Measurements from ENCODE around the gene DAZAP2. TPM values are rescaled to one million over a fixed set of nuclear protein-coding genes. Genes with fewer than 3 reads are reported as not detected.

DAZAP2 gene, protein sequence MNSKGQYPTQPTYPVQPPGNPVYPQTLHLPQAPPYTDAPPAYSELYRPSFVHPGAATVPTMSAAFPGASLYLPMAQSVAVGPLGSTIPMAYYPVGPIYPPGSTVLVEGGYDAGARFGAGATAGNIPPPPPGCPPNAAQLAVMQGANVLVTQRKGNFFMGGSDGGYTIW
- 120 and 130 TPM in 2 replicates for total RNA-seq
- long read RNA-seq, transcript DAZAP2-201 (4 exons, 2,598 nt): major isoform, 331 of 397 reads
- long read RNA-seq, transcript DAZAP2-214 (2 exons, 3,664 nt): minor isoform, 12 of 397 reads
- long read RNA-seq, partial matches to known transcripts: 40 of 397 reads
- long read RNA-seq, other reads (novel, unspliced or antisense): 5 of 397 reads

DNA sequence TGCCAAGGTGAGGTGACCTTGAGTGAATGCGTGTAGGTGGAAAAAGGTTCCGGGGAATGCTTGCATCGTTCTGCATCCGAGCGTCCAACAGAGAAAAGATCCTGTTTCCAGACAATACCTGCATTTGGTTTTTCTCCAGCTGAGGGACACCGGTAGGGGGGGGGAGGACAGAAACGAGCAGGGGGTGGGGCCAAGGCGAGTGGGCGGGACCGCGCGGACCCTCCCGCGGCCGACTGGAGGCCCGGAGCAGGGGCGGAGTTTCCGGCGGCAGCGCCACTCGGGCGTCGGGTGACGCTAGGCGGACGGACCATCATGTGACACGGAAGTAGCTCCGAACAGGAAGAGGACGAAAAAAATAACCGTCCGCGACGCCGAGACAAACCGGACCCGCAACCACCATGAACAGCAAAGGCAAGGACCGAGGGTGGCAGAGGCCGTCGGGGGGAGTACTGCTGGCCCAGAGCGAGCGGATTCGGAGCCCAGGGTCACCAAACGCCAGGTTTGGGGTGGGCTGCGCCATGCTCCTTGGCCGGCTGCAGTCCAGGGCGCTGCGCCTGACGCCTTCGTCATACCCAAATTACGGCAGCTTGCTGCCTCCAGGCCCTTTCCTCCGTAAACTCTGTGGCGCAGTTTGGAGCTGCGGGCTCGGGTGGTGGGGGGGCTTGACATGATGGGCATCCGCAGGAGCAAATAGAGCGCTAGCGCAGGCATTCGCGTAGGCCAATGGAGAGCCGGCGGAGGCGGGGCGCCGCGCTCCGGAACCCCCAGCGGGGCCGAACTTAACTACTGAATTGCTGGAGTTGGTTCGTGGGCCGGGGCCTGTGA, at the start of gene DAZAP2:
TSS of gene DAZAP2 (plus strand) at position 317 of the 825 bp plus-strand sequence. CDS start at position 399, 82 bp downstream.
- Mint-ChIP-seq H3K27me3 (ENCODE audit: unreplicated experiment) (no peaks in the 10 kb centered on the region), H3K4me1 (ENCODE audit: unreplicated experiment) (peaks cover 21% of the 10 kb centered on the region), H3K27ac (ENCODE audit: unreplicated experiment) (peak within 1 kb of the TSS; percentile 99), H3K4me3 (ENCODE audit: unreplicated experiment) (peak within 1 kb of the TSS; percentile 97), H3K36me3 (ENCODE audit: unreplicated experiment) (peaks cover 13% of the 10 kb centered on the region), H3K9me3 (ENCODE audit: unreplicated experiment) (no peaks in the 10 kb centered on the region)
- DNase-seq (ENCODE audit: extremely low spot score, unreplicated experiment): peak; percentile 97
- TF ChIP-seq, protein P1, sequence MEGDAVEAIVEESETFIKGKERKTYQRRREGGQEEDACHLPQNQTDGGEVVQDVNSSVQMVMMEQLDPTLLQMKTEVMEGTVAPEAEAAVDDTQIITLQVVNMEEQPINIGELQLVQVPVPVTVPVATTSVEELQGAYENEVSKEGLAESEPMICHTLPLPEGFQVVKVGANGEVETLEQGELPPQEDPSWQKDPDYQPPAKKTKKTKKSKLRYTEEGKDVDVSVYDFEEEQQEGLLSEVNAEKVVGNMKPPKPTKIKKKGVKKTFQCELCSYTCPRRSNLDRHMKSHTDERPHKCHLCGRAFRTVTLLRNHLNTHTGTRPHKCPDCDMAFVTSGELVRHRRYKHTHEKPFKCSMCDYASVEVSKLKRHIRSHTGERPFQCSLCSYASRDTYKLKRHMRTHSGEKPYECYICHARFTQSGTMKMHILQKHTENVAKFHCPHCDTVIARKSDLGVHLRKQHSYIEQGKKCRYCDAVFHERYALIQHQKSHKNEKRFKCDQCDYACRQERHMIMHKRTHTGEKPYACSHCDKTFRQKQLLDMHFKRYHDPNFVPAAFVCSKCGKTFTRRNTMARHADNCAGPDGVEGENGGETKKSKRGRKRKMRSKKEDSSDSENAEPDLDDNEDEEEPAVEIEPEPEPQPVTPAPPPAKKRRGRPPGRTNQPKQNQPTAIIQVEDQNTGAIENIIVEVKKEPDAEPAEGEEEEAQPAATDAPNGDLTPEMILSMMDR (IDR thresholded peaks at IDR 0.05): peak; percentile 20

DNA sequence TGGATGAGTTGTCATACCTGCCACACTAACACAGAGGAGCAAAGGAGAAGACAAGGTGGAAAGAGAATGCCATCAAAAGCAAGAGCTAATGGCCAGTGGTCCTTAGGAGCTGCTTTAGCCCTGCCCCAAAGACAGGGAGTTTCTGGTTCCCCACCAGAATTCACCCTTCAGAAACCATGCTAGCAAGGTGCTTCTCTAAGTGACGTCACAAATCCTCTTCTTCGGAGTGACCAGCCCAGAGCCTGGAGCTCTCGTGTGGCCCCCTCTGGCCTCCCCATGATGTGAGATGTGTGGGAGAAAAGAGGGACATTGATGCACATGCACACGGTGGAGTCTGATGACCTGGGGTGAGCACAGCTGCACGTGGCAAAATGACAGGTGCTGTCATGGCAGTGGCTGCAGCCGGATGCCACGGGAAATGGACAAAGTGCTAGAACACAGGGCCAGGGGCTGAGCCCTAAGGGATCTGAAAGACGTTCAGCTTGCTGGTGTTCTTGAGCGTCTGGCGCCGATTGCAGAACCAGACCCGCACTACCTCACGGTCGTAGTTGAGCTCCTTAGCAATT, 48.8 kb upstream of the DAZAP2 start:
- no peaks in the 10 kb centered on the region for H3K27me3 Mint-ChIP-seq (ENCODE audit: unreplicated experiment)
- no peaks in the 10 kb centered on the region for H3K9me3 Mint-ChIP-seq (ENCODE audit: unreplicated experiment)
- H3K36me3 Mint-ChIP-seq (ENCODE audit: unreplicated experiment): peaks cover 11% of the 10 kb centered on the region
- no peak for DNase-seq (ENCODE audit: extremely low spot score, unreplicated experiment)
- no peak overlapping the region for H3K4me3 Mint-ChIP-seq (ENCODE audit: unreplicated experiment)
- TF ChIP-seq, protein P1 (IDR thresholded peaks at IDR 0.05): no peak
- H3K27ac Mint-ChIP-seq (ENCODE audit: unreplicated experiment): no peak overlapping the region
- no peaks in the 10 kb centered on the region for H3K4me1 Mint-ChIP-seq (ENCODE audit: unreplicated experiment)

DNA sequence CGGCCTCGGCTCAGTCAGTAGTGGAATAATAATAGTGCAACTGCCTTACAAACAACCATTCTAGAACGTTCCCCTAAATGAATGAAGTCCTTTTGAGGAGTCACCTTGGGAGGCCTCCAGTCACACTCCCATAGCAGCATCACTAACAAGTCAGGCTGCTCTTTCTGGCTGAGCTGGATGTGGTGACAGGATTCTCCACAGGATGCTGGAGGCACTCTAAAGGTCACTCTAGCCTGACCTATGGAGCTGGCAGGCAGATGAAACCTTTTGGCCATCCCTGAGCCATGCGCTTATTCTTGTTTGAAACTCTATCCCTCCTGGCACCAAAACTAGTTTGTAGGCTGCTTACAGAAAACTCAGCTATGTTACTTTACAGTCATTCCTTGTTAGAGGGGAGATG, 47.8 kb upstream of the DAZAP2 start:
- no peak for DNase-seq (ENCODE audit: extremely low spot score, unreplicated experiment)
- H3K27me3 Mint-ChIP-seq (ENCODE audit: unreplicated experiment): no peaks in the 10 kb centered on the region
- no peak overlapping the region for H3K27ac Mint-ChIP-seq (ENCODE audit: unreplicated experiment)
- TF ChIP-seq, protein P1 (IDR thresholded peaks at IDR 0.05): no peak
- no peak overlapping the region for H3K4me3 Mint-ChIP-seq (ENCODE audit: unreplicated experiment)
- H3K4me1 Mint-ChIP-seq (ENCODE audit: unreplicated experiment): no peaks in the 10 kb centered on the region
- H3K9me3 Mint-ChIP-seq (ENCODE audit: unreplicated experiment): no peaks in the 10 kb centered on the region
- peaks cover 11% of the 10 kb centered on the region for H3K36me3 Mint-ChIP-seq (ENCODE audit: unreplicated experiment)

DNA sequence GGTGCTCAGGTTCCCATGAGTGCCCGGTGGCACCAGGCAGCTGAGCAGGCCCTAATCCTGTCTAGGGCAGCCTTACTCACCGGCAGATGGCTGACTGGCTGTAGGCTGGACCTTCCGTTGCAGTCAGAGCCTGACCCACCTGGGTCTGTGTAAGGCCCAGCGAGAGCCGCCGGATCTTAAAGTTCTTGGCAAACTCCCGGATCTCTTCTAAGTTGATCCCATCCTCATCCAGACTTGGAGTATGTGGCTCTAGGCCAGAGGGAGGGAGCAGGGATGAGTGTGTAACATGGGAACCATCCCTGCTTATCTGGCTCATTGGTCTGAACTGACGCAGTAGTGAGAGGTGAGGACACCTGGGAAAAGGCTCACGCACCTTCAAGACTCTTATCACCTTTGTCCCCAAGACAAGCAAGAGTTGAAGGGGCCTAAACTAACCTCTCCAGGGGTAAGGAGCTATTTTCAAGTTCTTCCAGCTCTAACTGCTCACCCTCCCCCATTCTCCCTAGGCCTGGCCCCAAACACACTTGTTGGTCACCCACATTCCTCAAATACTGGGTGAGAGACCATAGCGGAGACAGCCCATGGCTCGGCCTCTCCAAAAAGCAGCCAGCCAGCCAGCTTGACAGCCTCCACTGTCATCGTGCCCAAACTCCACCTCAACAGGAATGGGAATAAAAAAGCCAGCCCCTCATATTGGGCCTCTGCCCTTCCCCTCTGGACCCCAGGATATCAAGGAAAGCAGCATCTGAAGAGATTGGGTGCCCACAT, 46.9 kb upstream of the DAZAP2 start:
- Mint-ChIP-seq H3K4me3 (ENCODE audit: unreplicated experiment) (no peak overlapping the region), H3K36me3 (ENCODE audit: unreplicated experiment) (peaks cover 11% of the 10 kb centered on the region), H3K27ac (ENCODE audit: unreplicated experiment) (no peak overlapping the region), H3K27me3 (ENCODE audit: unreplicated experiment) (no peaks in the 10 kb centered on the region), H3K9me3 (ENCODE audit: unreplicated experiment) (no peaks in the 10 kb centered on the region), H3K4me1 (ENCODE audit: unreplicated experiment) (no peaks in the 10 kb centered on the region)
- TF ChIP-seq, protein P1 (IDR thresholded peaks at IDR 0.05): no peak
- DNase-seq (ENCODE audit: extremely low spot score, unreplicated experiment): no peak

Data from osteocyte (in vitro differentiated cells).